A549 (cell line): ENCODE measurements around the gene DDO. TPM values are rescaled to one million over a fixed set of nuclear protein-coding genes. Genes with fewer than 3 reads are reported as not detected.

ENCODE experiments used
- ATAC-seq, 2 experiments: fragments of 200-7000 bp in 1 of 2; fragments of >200 bp in 1 of 2; cut with Nextera tagmentation in 1 of 2; cut with Tn5 transposase in 1 of 2; 3 replicates each; pipeline versions ENCODE4 v1.8.0 to v1.9.1; 2018 to 2020; ENCODE audit warnings: mild to moderate bottlenecking in 1 of 2, moderate library complexity in 1 of 2
- CTCF ChIA-PET: fragments of 300-600 bp; sonication (Branson Sonifier 250); formaldehyde crosslinking; extraction: SDS; loops from one replicate; lab custom pipeline; 2021; ENCODE audit warnings: antibody characterized with exemption, inconsistent platforms; lab: Yijun Ruan, JAX
- POLR2A ChIA-PET: fragments of 350-600 bp; formaldehyde crosslinking; extraction: SDS; loops from one replicate; lab custom pipeline; 2021; ENCODE audit warnings: antibody characterized with exemption, inconsistent platforms; lab: Yijun Ruan, JAX
- DNase-seq, 2 experiments: peaks; one replicate each; pipeline versions ENCODE4 v3.0.0 to v3.0.0-alpha.2; 2011 to 2016; ENCODE audit warnings: low read depth in 1 of 2, low spot score in 1 of 2
- FAIRE-seq: peaks from 2 replicates; lab custom pipeline; 2011; peaks lifted over from hg19 to GRCh38; lab: Jason Lieb, UNC
- H3K27ac ChIP-seq, 2 experiments: fragments of >200 bp; sonication (Bioruptor Twin); formaldehyde crosslinking; 3 replicates each; pipeline ENCODE4 v1.5.1; 2016 to 2017
- H3K4me1 ChIP-seq: fragments of >200 bp; sonication (Bioruptor Twin); formaldehyde crosslinking; 3 replicates; pipeline ENCODE4 v1.6.1; 2016
- H3K4me2 ChIP-seq: fragments of >200 bp; sonication (Bioruptor Twin); formaldehyde crosslinking; 3 replicates; pipeline ENCODE4 v1.6.1; 2016
- H3K4me3 ChIP-seq: fragments of >200 bp; sonication (Bioruptor Twin); formaldehyde crosslinking; 3 replicates; pipeline ENCODE4 v1.5.1; 2016
- H3K9me3 ChIP-seq: fragments of >200 bp; sonication (Bioruptor Twin); formaldehyde crosslinking; 3 replicates; pipeline ENCODE4 v1.6.1; 2016
- EHMT2 ChIP-seq: fragments of 200-600 bp; sonication (generic); IDR thresholded peaks from 2 replicates; pipeline ENCODE4 v1.6.1; 2016; ENCODE audit warnings: antibody characterized with exemption, low read depth, mild to moderate bottlenecking, moderate library complexity
- EP300 ChIP-seq, 2 experiments: fragments of >200 bp; sonication (Bioruptor Twin); formaldehyde crosslinking; IDR thresholded peaks; 2 replicates in 1 of 2; 3 replicates in 1 of 2; pipeline ENCODE4 v1.6.1; 2016 to 2017
- FOSB ChIP-seq: fragments of 250-450 bp; sonication (Bioruptor Pico); IDR thresholded peaks from 2 replicates; pipeline ENCODE4 v1.5.0; 2020; ENCODE audit warnings: mild to moderate bottlenecking, moderate library complexity
- HDAC2 ChIP-seq: fragments of 200-600 bp; sonication (generic); IDR thresholded peaks from 2 replicates; pipeline ENCODE4 v1.6.1; 2016
- HES2 ChIP-seq: fragments of >200 bp; sonication (Bioruptor Twin); formaldehyde crosslinking; IDR thresholded peaks from 2 replicates; pipeline ENCODE4 v1.6.1; 2016
- HOXB13 ChIP-seq: fragments of 250-450 bp; sonication (Bioruptor Pico); IDR thresholded peaks from 2 replicates; pipeline ENCODE4 v1.5.0; 2020; ENCODE audit warnings: low read depth, mild to moderate bottlenecking, moderate library complexity
- HOXB5 ChIP-seq: fragments of 250-450 bp; sonication (Bioruptor Pico); IDR thresholded peaks from 2 replicates; pipeline ENCODE4 v1.5.0; 2020; ENCODE audit warnings: mild to moderate bottlenecking, moderate library complexity
- MAFK ChIP-seq: fragments of 450-650 bp; IDR thresholded peaks from 2 replicates; pipeline ENCODE4 v1.6.1; 2014; ENCODE audit not compliant: partially characterized antibody
- MAZ ChIP-seq: fragments of 150-350 bp; IDR thresholded peaks from 2 replicates; pipeline ENCODE4 v1.6.1; 2014; ENCODE audit warnings: antibody characterized with exemption, low read depth, low read length, borderline replicate concordance
- NR3C1 ChIP-seq: fragments of >200 bp; sonication (Bioruptor Twin); formaldehyde crosslinking; IDR thresholded peaks from 3 replicates; pipeline ENCODE4 v1.6.1; 2017
- PHF8 ChIP-seq: fragments of 200-600 bp; sonication (generic); IDR thresholded peaks from 2 replicates; pipeline ENCODE4 v1.6.1; 2016; ENCODE audit warnings: low read depth, mild to moderate bottlenecking, antibody characterized with exemption, moderate library complexity, borderline replicate concordance
- POLR2A ChIP-seq: IDR thresholded peaks from 2 replicates; pipeline ENCODE4 v1.6.1; 2012; ENCODE audit warnings: mild to moderate bottlenecking, low read length
- POLR2AphosphoS2 ChIP-seq: conservative IDR thresholded peaks from 2 replicates; pipeline ENCODE4 v1.6.1; 2012; ENCODE audit warnings: low read length, improper control_type of control experiment, inconsistent platforms
- RAD21 ChIP-seq, 2 experiments: fragments of >200 bp in 1 of 2; sonication (Bioruptor Twin) in 1 of 2; formaldehyde crosslinking in 1 of 2; IDR thresholded peaks in 1 of 2; conservative IDR thresholded peaks in 1 of 2; 2 replicates in 1 of 2; 3 replicates in 1 of 2; pipeline ENCODE4 v1.6.1; 2012 to 2018; ENCODE audit warnings: inconsistent platforms in 1 of 2
- SREBF2 ChIP-seq: fragments of 450-650 bp; IDR thresholded peaks from 2 replicates; pipeline ENCODE4 v1.6.1; 2014; ENCODE audit warnings: mild to moderate bottlenecking, moderate library complexity
- TP53 ChIP-seq: fragments of 250-450 bp; sonication (Bioruptor Pico); IDR thresholded peaks from 2 replicates; pipeline ENCODE4 v1.5.0; 2021; ENCODE audit warnings: mild to moderate bottlenecking, moderate library complexity
- USF2 ChIP-seq: fragments of 450-650 bp; IDR thresholded peaks from 2 replicates; pipeline ENCODE4 v1.6.1; 2014; ENCODE audit warnings: antibody characterized with exemption
- WGBS: methylation state at CpG from one replicate; pipeline ENCODE4 v1.1.6; 2017; ENCODE audit errors: missing lambda C conversion rate; 5-methylcytosine and 5-hydroxymethylcytosine counted together
- polyA plus RNA-seq, 4 experiments: library from polyadenylated mRNA; depleted of rRNA in 3 of 4; stranded (reverse); fragments of >200 nt; fragmentation: RNase III in 1 of 4; extraction: RNeasy Plus Mini Kit Qiagen cat#74134 plus additional on column Dnase treatment in 1 of 4; gene quantifications; 2 replicates in 3 of 4; 3 replicates in 1 of 4; pipeline ENCODE4 v1.2.3, GENCODE V29; 2011 to 2017
- TF ChIP-seq, protein P1 (sequence below): fragments of >200 bp; sonication (Bioruptor Twin); formaldehyde crosslinking; IDR thresholded peaks from 3 replicates; pipeline ENCODE4 v1.6.1; 2016
- TF ChIP-seq, protein P2 (sequence below): fragments of >200 bp; sonication (Bioruptor Twin); formaldehyde crosslinking; IDR thresholded peaks from 3 replicates; pipeline ENCODE4 v1.5.1; 2016
- TF ChIP-seq, protein P3 (sequence below): IDR thresholded peaks from 2 replicates; pipeline ENCODE4 v1.6.1; 2012

The DDO gene
- polyA plus RNA-seq, 2 of the 4 experiments (the other 2 are of a cell fraction): 0.04 to 0.05 TPM

GRCh38 chr6:110401585-110402176 lies 13.7 kb downstream of the DDO start (continued):
- TF ChIP-seq POLR2AphosphoS2 (no peak), EHMT2 (no peak), USF2 (no peak)

- no peak for FAIRE-seq
- Histone ChIP-seq H3K4me2 (no peak overlapping the region), H3K27ac (no peak overlapping the region), H3K4me3 (no peak overlapping the region), H3K4me1 (no peaks in the 10 kb centered on the region), H3K9me3 (no peaks in the 10 kb centered on the region)
- ATAC-seq: no peak
- WGBS: 95% methylated on average over 17 of the region's 18 CpGs
- no peak for TF ChIP-seq HES2
- TF ChIP-seq, protein P1, sequence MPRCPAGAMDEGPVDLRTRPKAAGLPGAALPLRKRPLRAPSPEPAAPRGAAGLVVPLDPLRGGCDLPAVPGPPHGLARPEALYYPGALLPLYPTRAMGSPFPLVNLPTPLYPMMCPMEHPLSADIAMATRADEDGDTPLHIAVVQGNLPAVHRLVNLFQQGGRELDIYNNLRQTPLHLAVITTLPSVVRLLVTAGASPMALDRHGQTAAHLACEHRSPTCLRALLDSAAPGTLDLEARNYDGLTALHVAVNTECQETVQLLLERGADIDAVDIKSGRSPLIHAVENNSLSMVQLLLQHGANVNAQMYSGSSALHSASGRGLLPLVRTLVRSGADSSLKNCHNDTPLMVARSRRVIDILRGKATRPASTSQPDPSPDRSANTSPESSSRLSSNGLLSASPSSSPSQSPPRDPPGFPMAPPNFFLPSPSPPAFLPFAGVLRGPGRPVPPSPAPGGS: no peak
- TF ChIP-seq TP53 (CRISPR knock-in tag): no peak
- no peak for TF ChIP-seq HOXB5
- TF ChIP-seq MAZ: no peak
- TF ChIP-seq HDAC2: no peak
- TF ChIP-seq POLR2A: no peak
- no peak for TF ChIP-seq MAFK
- ChIA-PET CTCF (no interaction called here), POLR2A (no interaction called here)
- no peak for DNase-seq
Observed at GRCh38 chr6:110400208-110400607, 15.2 kb downstream of the DDO start.

DNA sequence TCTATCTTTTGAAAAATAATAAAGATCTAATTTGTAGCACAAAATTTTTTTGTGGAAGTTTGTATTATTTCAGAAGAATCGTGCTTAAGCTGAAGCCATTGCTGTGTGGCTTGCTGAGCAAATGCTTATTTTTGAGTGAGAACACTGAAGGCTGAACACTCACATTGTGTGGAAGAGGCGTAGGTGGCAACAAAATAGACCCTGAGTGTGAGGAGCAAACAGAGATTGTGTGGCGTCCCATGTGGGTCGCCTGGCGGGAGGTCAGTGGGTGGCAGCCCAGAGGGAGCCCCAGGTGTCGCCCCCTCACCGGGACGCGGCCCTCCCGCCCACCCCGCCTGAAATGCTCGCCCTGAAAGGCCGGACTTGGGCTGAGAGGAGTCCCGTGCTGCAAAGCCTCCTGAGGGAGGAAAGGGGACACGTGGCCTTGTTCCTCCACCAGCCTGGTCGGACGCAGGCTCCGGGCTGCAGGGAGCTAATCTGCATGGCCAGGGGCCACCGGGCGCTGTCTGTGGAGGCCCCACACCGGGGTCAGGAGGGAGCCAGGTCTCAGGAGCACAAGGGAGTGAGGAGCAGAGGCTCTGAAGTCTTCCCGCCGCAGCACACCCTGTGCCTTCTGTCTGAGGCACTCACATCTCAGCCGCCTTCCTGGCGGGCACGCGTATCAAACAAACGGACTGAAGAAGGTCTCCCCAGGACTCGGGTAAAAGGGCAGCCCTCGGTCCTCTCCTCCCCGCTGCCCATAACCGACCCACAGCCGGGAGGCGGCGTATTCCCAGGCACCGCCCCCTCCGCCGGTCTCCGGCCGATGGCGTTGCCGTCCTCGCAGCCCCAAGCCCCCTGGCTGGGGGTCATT lies 15.9 kb downstream of the DDO start:
- ChIA-PET CTCF (no interaction called here), POLR2A (no interaction called here)
- FAIRE-seq: no peak
- no peak for TF ChIP-seq SREBF2
- TF ChIP-seq POLR2A: no peak
- TF ChIP-seq HOXB13 (CRISPR knock-in tag): no peak
- no peak for TF ChIP-seq FOSB (CRISPR knock-in tag)
- TF ChIP-seq, protein P2, sequence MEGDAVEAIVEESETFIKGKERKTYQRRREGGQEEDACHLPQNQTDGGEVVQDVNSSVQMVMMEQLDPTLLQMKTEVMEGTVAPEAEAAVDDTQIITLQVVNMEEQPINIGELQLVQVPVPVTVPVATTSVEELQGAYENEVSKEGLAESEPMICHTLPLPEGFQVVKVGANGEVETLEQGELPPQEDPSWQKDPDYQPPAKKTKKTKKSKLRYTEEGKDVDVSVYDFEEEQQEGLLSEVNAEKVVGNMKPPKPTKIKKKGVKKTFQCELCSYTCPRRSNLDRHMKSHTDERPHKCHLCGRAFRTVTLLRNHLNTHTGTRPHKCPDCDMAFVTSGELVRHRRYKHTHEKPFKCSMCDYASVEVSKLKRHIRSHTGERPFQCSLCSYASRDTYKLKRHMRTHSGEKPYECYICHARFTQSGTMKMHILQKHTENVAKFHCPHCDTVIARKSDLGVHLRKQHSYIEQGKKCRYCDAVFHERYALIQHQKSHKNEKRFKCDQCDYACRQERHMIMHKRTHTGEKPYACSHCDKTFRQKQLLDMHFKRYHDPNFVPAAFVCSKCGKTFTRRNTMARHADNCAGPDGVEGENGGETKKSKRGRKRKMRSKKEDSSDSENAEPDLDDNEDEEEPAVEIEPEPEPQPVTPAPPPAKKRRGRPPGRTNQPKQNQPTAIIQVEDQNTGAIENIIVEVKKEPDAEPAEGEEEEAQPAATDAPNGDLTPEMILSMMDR: no peak
- no peak for TF ChIP-seq NR3C1
- no peak for TF ChIP-seq PHF8
- TF ChIP-seq, protein P3, sequence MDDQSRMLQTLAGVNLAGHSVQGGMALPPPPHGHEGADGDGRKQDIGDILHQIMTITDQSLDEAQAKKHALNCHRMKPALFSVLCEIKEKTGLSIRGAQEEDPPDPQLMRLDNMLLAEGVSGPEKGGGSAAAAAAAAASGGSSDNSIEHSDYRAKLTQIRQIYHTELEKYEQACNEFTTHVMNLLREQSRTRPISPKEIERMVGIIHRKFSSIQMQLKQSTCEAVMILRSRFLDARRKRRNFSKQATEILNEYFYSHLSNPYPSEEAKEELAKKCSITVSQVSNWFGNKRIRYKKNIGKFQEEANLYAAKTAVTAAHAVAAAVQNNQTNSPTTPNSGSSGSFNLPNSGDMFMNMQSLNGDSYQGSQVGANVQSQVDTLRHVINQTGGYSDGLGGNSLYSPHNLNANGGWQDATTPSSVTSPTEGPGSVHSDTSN: no peak
- TF ChIP-seq HES2: no peak
- no peak for TF ChIP-seq EHMT2
- TF ChIP-seq RAD21 (conservative IDR thresholded peaks at IDR 0.05 in 1 of 2, IDR thresholded peaks at IDR 0.05 in 1 of 2): no peak
- TF ChIP-seq EP300 (IDR thresholded peaks at IDR 0.05): no peak
- no peak overlapping the region for H3K4me3 ChIP-seq
- 82% methylated on average over 31 of the region's 43 CpGs for WGBS
- ATAC-seq: no peak
- no peak overlapping the region for H3K4me2 ChIP-seq
- H3K27ac ChIP-seq: no peak overlapping the region
- no peaks in the 10 kb centered on the region for H3K9me3 ChIP-seq
- H3K4me1 ChIP-seq: no peaks in the 10 kb centered on the region
- DNase-seq: no peak
